Right cardiac atrium (tissue), 5 donors: ENCODE measurements around the gene FBF1. TPM values are rescaled to one million over a fixed set of nuclear protein-coding genes. Genes with fewer than 3 reads are reported as not detected.

Experiments used
- ATAC-seq, 2 donors: fragments of 200-7000 bp; cut with Tn5 transposase; one replicate each; pipeline versions ENCODE4 v1.8.0 to v1.9.1; 2020; ENCODE audit warnings: moderate library complexity in 2 of 2, mild to moderate bottlenecking in 1 of 2
- DNase-seq, 3 donors: peaks; one replicate each; pipeline ENCODE4 v3.0.0-alpha.2; 2020
- H3K27ac ChIP-seq: one replicate; pipeline ENCODE4 v1.5.1; 2013; ENCODE audit warnings: mild to moderate bottlenecking, low read length, control low read depth, moderate library complexity
- H3K27me3 ChIP-seq: one replicate; pipeline ENCODE4 v1.6.1; 2013; ENCODE audit not compliant: control insufficient read depth, insufficient read depth
- H3K4me1 ChIP-seq: one replicate; pipeline ENCODE4 v1.6.1; 2013; ENCODE audit warnings: low read length; ENCODE audit not compliant: control insufficient read depth, insufficient read depth
- H3K4me3 ChIP-seq: one replicate; pipeline ENCODE4 v1.5.1; 2013; ENCODE audit warnings: low read length, control low read depth
- H3K9me3 ChIP-seq: one replicate; pipeline ENCODE4 v1.6.1; 2013; ENCODE audit warnings: low read length; ENCODE audit not compliant: control insufficient read depth
- WGBS: extraction: QIAGEN DNeasy Blood & Tissue Kit; methylation state at CpG from one replicate; pipeline ENCODE4 v1.1.7; 2013; 5-methylcytosine and 5-hydroxymethylcytosine counted together
- intact Hi-C, 4 donors: fragments of 100-400 bp; cut with DNase I; formaldehyde crosslinking; loops; one replicate each; pipeline versions ENCODE4 v1.11.0 to v1.14.0; 2022 to 2023
- polyA plus RNA-seq: library from polyadenylated mRNA; stranded (reverse); fragments of 200-250 nt; gene quantifications from one replicate; pipeline ENCODE4 v1.2.3, GENCODE V29; 2013
- total RNA-seq, 4 donors: library from RNA; stranded (reverse); fragmentation: NEBNext Ultra II Directional; extraction: Animal tissue kit (Norgen Biotek cat#: 25700); gene quantifications; one replicate each; pipeline ENCODE4 v1.2.1, GENCODE V29; 2021
- donor health status: healthy with polysubstance abuse.
- donor health status: DM: no; HTN: yes; CAD: no.
- donor health status: DM: no; HTN: no; CAD: no.
- donor health status: DM: no; HTN: yes; CAD: no; lungs with severe emphysema.
- donor health status: DM: yes; HTN: yes; CAD: no.

FBF1 gene
- total and polyA plus RNA-seq, 5 donors: 4.8 to 5.5 (median 5.0) TPM

DNA sequence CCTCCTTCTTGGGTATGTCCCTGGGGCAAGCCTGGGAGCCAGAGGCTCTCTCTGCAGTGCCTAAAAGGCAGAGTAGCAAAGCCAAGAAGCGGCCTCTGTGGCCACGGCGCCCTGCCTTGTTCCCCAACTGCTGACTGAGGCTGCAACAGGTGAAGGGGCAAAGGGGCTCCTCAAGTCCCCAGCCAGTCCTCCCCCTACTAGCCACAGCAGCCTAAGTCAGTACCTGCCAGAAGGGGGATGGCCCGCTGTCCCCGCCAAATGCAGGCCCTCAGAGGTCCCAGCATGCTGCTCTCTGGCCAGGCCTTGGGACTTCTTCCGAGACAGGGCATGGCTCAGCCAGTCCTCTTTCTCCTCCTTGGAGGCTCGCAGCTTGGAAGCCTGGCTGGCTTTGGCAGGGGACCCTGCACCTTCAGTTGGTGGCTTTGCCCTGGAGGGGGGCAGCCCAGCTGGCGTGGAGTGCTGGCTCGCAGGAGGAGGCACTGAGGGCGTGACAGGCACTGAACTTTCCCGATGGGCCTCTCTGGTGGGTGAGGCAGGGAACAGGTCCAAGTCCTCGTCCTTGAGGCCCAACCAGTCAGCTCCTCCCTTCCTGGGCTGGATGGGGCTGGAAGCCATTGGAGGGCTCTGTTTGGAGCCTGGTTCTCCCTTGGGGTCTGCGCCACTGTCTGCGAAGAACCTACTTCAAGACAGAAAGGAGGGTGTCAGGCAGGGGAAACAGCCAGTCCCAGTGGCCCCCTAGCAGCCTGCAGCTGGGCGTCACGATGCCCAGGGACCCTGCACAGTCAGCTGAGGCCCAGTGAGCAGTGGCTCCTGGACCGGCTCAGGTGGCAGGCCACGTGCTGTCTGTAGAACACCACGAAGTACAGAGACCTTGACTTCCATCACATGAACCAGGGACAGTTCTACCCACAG is 17.6 kb downstream of the FBF1 start:
- ATAC-seq (no peak), DNase-seq (peak in 1 of 3 donors; percentile 6)
- Histone ChIP-seq H3K4me3 (no peak overlapping the region), H3K4me1 (peaks cover 3% of the 10 kb centered on the region), H3K27ac (no peak overlapping the region), H3K9me3 (no peaks in the 10 kb centered on the region), H3K27me3 (no peaks in the 10 kb centered on the region)
- intact Hi-C loops: no loop called here
- 78% methylated on average over 19 of the region's 19 CpGs for WGBS

DNA sequence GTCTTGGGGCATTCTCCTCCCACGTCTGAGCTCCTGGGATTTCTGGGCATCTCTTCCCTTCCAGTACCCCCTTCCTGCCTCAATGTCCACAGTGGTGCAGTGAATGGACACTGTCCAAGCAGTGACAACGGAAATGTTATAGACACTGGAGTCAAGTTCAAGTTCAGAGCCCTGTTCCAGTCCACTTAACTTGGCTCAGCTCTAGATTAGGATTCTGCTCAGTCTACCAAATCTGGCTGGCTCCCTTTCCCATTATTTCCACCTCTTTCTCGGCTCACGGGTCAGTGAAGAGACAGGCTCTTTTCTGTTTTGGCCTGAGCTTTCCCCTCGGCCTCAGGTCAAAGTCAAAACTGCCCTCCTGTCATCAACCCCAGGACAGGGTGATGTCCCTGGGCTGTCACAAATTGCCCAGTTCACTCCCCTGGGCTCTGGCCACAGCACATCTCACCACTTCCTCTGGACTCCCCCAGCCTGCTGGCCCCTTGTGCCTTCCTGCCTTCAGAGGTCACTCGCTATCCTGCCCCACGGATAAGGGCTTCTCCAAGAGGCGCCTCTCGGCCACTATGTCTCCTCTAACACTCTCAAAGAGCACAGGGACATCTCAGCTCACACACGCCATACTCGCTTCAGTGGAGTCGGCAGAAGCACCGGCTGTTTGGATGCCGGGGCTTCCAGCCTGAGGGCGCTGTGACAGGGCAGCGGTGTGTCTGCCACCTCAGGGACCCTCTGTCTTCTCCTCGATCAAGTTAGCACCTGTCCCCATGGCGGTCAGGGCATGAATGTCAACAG is 18.5 kb downstream of the FBF1 start:
- DNase-seq (peak in 1 of 3 donors; percentile 16), ATAC-seq (peak; percentile 38 to 42)
- Histone ChIP-seq H3K27ac (no peak overlapping the region), H3K9me3 (no peaks in the 10 kb centered on the region), H3K4me3 (no peak overlapping the region), H3K4me1 (peaks cover 3% of the 10 kb centered on the region), H3K27me3 (no peaks in the 10 kb centered on the region)
- intact Hi-C loops: no loop called here
- WGBS: 61% methylated on average over 18 of the region's 18 CpGs

DNA sequence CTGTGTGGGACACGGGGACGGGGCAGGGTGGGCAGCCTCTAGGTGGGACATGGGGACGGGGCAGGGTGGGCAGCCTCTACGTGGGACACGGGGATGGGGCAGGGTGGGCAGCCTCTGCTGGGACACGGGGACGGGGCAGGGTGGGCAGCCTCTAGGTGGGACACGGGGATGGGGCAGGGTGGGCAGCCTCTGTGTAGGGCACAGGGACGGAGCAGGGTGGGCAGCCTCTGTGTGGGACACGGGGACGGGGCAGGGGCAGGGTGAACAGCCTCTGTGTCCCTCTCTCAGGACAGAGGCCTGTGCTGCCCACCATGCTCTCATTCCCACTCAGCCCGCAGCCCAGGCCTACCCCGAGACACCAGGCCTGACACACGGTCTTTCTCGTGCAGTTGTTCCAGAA is 19.2 kb downstream of the FBF1 start:
- peaks cover 3% of the 10 kb centered on the region for H3K4me1 ChIP-seq
- H3K27ac ChIP-seq: no peak overlapping the region
- intact Hi-C loops: no loop called here
- 95% methylated on average over 15 of the region's 15 CpGs for WGBS
- H3K4me3 ChIP-seq: no peak overlapping the region
- no peaks in the 10 kb centered on the region for H3K27me3 ChIP-seq
- no peak for ATAC-seq
- peak in 1 of 3 donors; percentile 2 for DNase-seq
- no peaks in the 10 kb centered on the region for H3K9me3 ChIP-seq

DNA sequence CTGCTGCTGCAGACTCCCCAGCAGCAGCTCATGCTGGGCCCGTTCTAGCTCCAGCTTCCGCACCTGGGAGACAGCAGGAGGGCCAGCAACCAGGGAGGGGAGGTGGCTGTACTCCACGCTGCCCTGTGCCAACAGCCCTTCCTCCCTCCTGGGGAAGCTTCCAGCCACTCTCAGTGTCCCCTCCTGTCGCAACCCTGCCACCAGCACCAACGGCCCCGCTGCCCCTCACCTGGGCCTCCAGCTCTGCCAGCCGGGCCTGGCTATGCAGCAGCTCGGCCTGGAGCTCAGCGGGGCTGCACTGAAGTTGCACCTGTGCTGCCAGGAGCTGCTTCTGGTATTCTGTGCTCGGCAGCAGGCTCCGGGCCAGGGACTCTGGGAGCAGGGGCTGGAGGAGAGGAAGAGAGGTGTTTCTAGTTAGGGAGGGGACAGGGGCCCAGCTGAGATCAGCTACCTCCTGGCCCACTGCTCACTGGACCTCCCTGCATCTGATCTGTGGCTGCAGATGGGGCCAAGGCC is 20.7 kb downstream of the FBF1 start:
- ATAC-seq: no peak
- no peak for DNase-seq
- Histone ChIP-seq H3K27ac (no peak overlapping the region), H3K27me3 (no peaks in the 10 kb centered on the region), H3K4me1 (peaks cover 3% of the 10 kb centered on the region), H3K4me3 (no peak overlapping the region), H3K9me3 (no peaks in the 10 kb centered on the region)
- 79% methylated on average over 11 of the region's 11 CpGs for WGBS
- intact Hi-C loops: loop anchor here in 1 of 4 donors (1.0 kb wide), 1 partner anchor 44 kb away; no protein-coding TSS in a partner anchor

DNA sequence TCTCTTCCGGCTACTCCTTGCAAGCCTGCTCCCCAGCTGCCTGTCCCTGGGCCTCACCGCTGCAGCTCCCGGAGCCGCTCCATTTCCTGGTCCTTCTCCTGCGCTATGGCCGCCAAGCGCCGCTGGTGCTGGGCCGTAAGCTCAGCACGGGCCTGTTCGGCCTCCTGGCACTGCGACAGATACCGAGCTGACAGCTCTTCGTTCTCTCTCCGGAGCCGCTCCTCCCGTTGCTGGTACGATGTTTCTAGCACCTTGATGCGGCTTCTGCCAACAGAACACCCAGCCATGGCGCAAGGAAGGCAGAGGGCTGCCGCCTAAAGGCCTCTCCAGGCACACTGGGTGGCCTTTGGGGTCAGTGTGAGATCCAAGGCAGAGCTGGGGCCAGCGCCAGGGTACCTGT is 21.2 kb downstream of the FBF1 start:
- Histone ChIP-seq H3K4me3 (no peak overlapping the region), H3K27me3 (no peaks in the 10 kb centered on the region), H3K27ac (no peak overlapping the region), H3K9me3 (no peaks in the 10 kb centered on the region), H3K4me1 (peaks cover 3% of the 10 kb centered on the region)
- 91% methylated on average over 22 of the region's 22 CpGs for WGBS
- intact Hi-C loops: loop anchor here in 1 of 4 donors (1.0 kb wide), 1 partner anchor 45 kb away; no protein-coding TSS in a partner anchor
- no peak for ATAC-seq
- peak in 1 of 3 donors; percentile 7 for DNase-seq

GRCh38 chr17:75917917-75918445 is 22.9 kb downstream of the FBF1 start:
- peak in 1 of 3 donors; percentile 13 for DNase-seq
- peaks cover 3% of the 10 kb centered on the region for H3K4me1 ChIP-seq
- no peaks in the 10 kb centered on the region for H3K9me3 ChIP-seq
- WGBS: 92% methylated on average over 31 of the region's 31 CpGs
- no peak for ATAC-seq
- intact Hi-C loops: no loop called here
- H3K4me3 ChIP-seq: no peak overlapping the region
- no peak overlapping the region for H3K27ac ChIP-seq
- H3K27me3 ChIP-seq: no peaks in the 10 kb centered on the region

- DNase-seq (peak in 1 of 3 donors; percentile 34), ATAC-seq (no peak)
- H3K9me3 ChIP-seq: no peaks in the 10 kb centered on the region
- peaks cover under 1% of the 10 kb centered on the region for H3K4me1 ChIP-seq
- 80% methylated on average over 23 of the region's 23 CpGs for WGBS
- H3K4me3 ChIP-seq: no peak overlapping the region
- no peaks in the 10 kb centered on the region for H3K27me3 ChIP-seq
- intact Hi-C loops: no loop called here
- no peak overlapping the region for H3K27ac ChIP-seq
Observed at GRCh38 chr17:75917141-75917916, 23.5 kb downstream of the FBF1 start.

- Histone ChIP-seq H3K27ac (no peak overlapping the region), H3K9me3 (no peaks in the 10 kb centered on the region), H3K4me3 (no peak overlapping the region), H3K4me1 (no peaks in the 10 kb centered on the region), H3K27me3 (no peaks in the 10 kb centered on the region)
- ATAC-seq (no peak), DNase-seq (no peak)
- intact Hi-C loops: no loop called here
- 88% methylated on average over 8 of the region's 8 CpGs for WGBS
Observed at GRCh38 chr17:75915268-75915667, 25.6 kb downstream of the FBF1 start.

GRCh38 chr17:75914643-75915267 is 26.1 kb downstream of the FBF1 start:
- H3K27me3 ChIP-seq: no peaks in the 10 kb centered on the region
- no peak for DNase-seq
- no peak overlapping the region for H3K27ac ChIP-seq
- no peaks in the 10 kb centered on the region for H3K9me3 ChIP-seq
- no peaks in the 10 kb centered on the region for H3K4me1 ChIP-seq
- intact Hi-C loops: no loop called here
- 92% methylated on average over 34 of the region's 34 CpGs for WGBS
- ATAC-seq: no peak
- H3K4me3 ChIP-seq: no peak overlapping the region
